Fibroblast of lung (primary cell): Measurements from ENCODE around the gene LUZP2. TPM values are rescaled to one million over a fixed set of nuclear protein-coding genes. Genes with fewer than 3 reads are reported as not detected.
A peak's percentile ranks its signal among the peaks of the same experiment; 100 is the strongest.

Experiments
- DNase-seq, 2 donors: peaks; one replicate each; pipeline versions ENCODE4 v3.0.0 to v3.0.0-alpha.2; 2010; ENCODE audit warnings: low read depth in 2 of 2
- H2AFZ ChIP-seq: 2 replicates; pipeline ENCODE4 v1.5.1; 2012; ENCODE audit warnings: low read length, control low read depth, inconsistent platforms
- H3K27ac ChIP-seq: 2 replicates; pipeline ENCODE4 v1.5.1; 2011; ENCODE audit warnings: low read length, control low read depth; ENCODE audit not compliant: insufficient read depth
- H3K27me3 ChIP-seq: 2 replicates; pipeline ENCODE4 v1.5.1; 2011; ENCODE audit warnings: mild to moderate bottlenecking, low read length; ENCODE audit not compliant: control insufficient read depth, insufficient read depth
- H3K36me3 ChIP-seq: 2 replicates; pipeline ENCODE4 v1.5.1; 2011; ENCODE audit warnings: low read length; ENCODE audit not compliant: control insufficient read depth, insufficient read depth
- H3K4me1 ChIP-seq: 2 replicates; pipeline ENCODE4 v1.5.1; 2011; ENCODE audit warnings: low read length; ENCODE audit not compliant: control insufficient read depth, insufficient read depth; ENCODE audit errors: extremely low read depth
- H3K4me2 ChIP-seq: 2 replicates; pipeline ENCODE4 v1.5.1; 2011; ENCODE audit warnings: low read length, control low read depth; ENCODE audit not compliant: insufficient read depth; ENCODE audit errors: extremely low read depth
- H3K4me3 ChIP-seq, 4 experiments: fragments of 200-600 bp in 1 of 4; sonication (generic) in 1 of 4; replicated peaks in 1 of 4; 2 replicates each; pipeline ENCODE4 v1.5.1; 2011 to 2016; ENCODE audit warnings: low read length in 4 of 4, low read depth in 3 of 4, mild to moderate bottlenecking in 3 of 4, control low read depth in 2 of 4, inconsistent platforms in 1 of 4, mixed read lengths in 1 of 4; ENCODE audit not compliant: insufficient read depth in 1 of 4; ENCODE audit errors: control extremely low read depth in 1 of 4
- H3K79me2 ChIP-seq: 2 replicates; pipeline ENCODE4 v1.5.1; 2012; ENCODE audit warnings: mild to moderate bottlenecking, low read length, inconsistent platforms; ENCODE audit not compliant: control insufficient read depth, insufficient read depth
- H3K9ac ChIP-seq: 2 replicates; pipeline ENCODE4 v1.5.1; 2011; ENCODE audit warnings: mild to moderate bottlenecking, low read length, control low read depth; ENCODE audit not compliant: insufficient read depth
- H3K9me3 ChIP-seq: 2 replicates; pipeline ENCODE4 v1.5.1; 2012; ENCODE audit warnings: low read depth, low read length; ENCODE audit not compliant: control insufficient read depth, insufficient read depth
- H4K20me1 ChIP-seq: 2 replicates; pipeline ENCODE4 v1.5.1; 2011; ENCODE audit warnings: low read length; ENCODE audit not compliant: control insufficient read depth, insufficient read depth; ENCODE audit errors: extremely low read depth
- CTCF ChIP-seq, 2 donors: IDR thresholded peaks in 1 of 2; conservative IDR thresholded peaks in 1 of 2; 1 replicate in 1 of 2; 2 replicates in 1 of 2; pipeline ENCODE4 v1.5.1; 2011 to 2012; ENCODE audit warnings: low read length in 2 of 2, control low read depth in 1 of 2, inconsistent platforms in 1 of 2, low read depth in 1 of 2, mild to moderate bottlenecking in 1 of 2
- EZH2 ChIP-seq: IDR thresholded peaks from 2 replicates; pipeline ENCODE4 v1.5.1; 2012; ENCODE audit warnings: low read length, control low read depth, mild to moderate bottlenecking; ENCODE audit errors: missing control alignments
- polyA plus RNA-seq, 2 donors: library from polyadenylated mRNA; depleted of rRNA in 1 of 2; stranded (reverse) in 1 of 2; unstranded in 1 of 2; fragments of >200 nt; gene quantifications; 2 replicates each; pipeline ENCODE4 v1.2.1, GENCODE V29; 2011 to 2012; ENCODE audit warnings: missing spikeins in 1 of 2
- total RNA-seq: library from RNA; depleted of rRNA; stranded (reverse); fragments of >200 nt; gene quantifications from 2 replicates; pipeline ENCODE4 v1.2.1, GENCODE V29; 2014

Gene LUZP2
- total and polyA plus RNA-seq, 2 donors (not counting 1 experiment from before 2014, with no cell fraction given): 0.03 to 0.50 TPM

- Histone ChIP-seq H3K79me2 (no peaks in the 10 kb centered on the region), H3K9me3 (no peaks in the 10 kb centered on the region), H3K9ac (no peak overlapping the region), H3K4me3 (no peak overlapping the region), H3K4me2 (no peak overlapping the region), H4K20me1 (no peaks in the 10 kb centered on the region), H3K27ac (no peak overlapping the region), H3K4me1 (no peaks in the 10 kb centered on the region), H3K36me3 (no peaks in the 10 kb centered on the region), H3K27me3 (no peaks in the 10 kb centered on the region), H2AFZ (no peak overlapping the region)
- no peak for TF ChIP-seq CTCF (conservative IDR thresholded peaks at IDR 0.05 in 1 of 2, IDR thresholded peaks at IDR 0.05 in 1 of 2; ENCODE audit: low read depth in 1 of 2, low read length in 2 of 2)
- no peak for TF ChIP-seq EZH2
- no peak for DNase-seq
These were observed 19.8 kb downstream of the LUZP2 start for GRCh38 chr11:24516638-24517037.

- Histone ChIP-seq H3K36me3 (no peaks in the 10 kb centered on the region), H3K4me2 (no peak overlapping the region), H3K9me3 (no peaks in the 10 kb centered on the region), H3K4me3 (no peak overlapping the region), H4K20me1 (no peaks in the 10 kb centered on the region), H3K79me2 (no peaks in the 10 kb centered on the region), H3K4me1 (no peaks in the 10 kb centered on the region), H3K27ac (no peak overlapping the region), H2AFZ (no peak overlapping the region), H3K27me3 (no peaks in the 10 kb centered on the region), H3K9ac (no peak overlapping the region)
- DNase-seq: no peak
- TF ChIP-seq EZH2 (no peak), CTCF (conservative IDR thresholded peaks at IDR 0.05 in 1 of 2, IDR thresholded peaks at IDR 0.05 in 1 of 2; ENCODE audit: low read depth in 1 of 2, low read length in 2 of 2) (no peak)
These were observed 24.7 kb downstream of the LUZP2 start for GRCh38 chr11:24521601-24522000.

- H3K9me3 ChIP-seq: no peaks in the 10 kb centered on the region
- no peaks in the 10 kb centered on the region for H3K36me3 ChIP-seq
- H3K9ac ChIP-seq: no peak overlapping the region
- H3K4me2 ChIP-seq: no peak overlapping the region
- H3K4me3 ChIP-seq: no peak overlapping the region
- H3K4me1 ChIP-seq: no peaks in the 10 kb centered on the region
- no peaks in the 10 kb centered on the region for H4K20me1 ChIP-seq
- no peaks in the 10 kb centered on the region for H3K27me3 ChIP-seq
- TF ChIP-seq EZH2: no peak
- H3K27ac ChIP-seq: no peak overlapping the region
- H3K79me2 ChIP-seq: no peaks in the 10 kb centered on the region
- H2AFZ ChIP-seq: no peak overlapping the region
- DNase-seq: peak in 1 of 2 donors; percentile 6
These were observed 27.3 kb downstream of the LUZP2 start for GRCh38 chr11:24524156-24524555.
